ENCODE results near the gene SREBF2.
"Not testable (repeated sequence)": the region's sequence is repeated elsewhere in the genome, so short reads cannot be mapped to it uniquely, and the experiment has no call there.

The SREBF2 gene

GRCh38 chr22:41940832-41941765, 108.2 kb downstream of the SREBF2 start:
- DNase-seq (ENCODE audit: low spot score) (peak; percentile 81), FAIRE-seq (peak; percentile 64)

GRCh38 chr22:41943661-41944209, 110.8 kb downstream of the SREBF2 start:
- peak; percentile 36 for DNase-seq (ENCODE audit: low spot score)
- FAIRE-seq, result no peak

- FAIRE-seq (peak; percentile 77), DNase-seq (ENCODE audit: low spot score) (peak; percentile 90)
Observed at GRCh38 chr22:41946629-41947423, 113.9 kb downstream of the SREBF2 start, which contains the start of gene CENPM. Gene CENPM, minus strand, starts transcription at chr22:41947152. Its CDS starts 76 bp downstream, at chr22:41947076.

- DNase-seq (ENCODE audit: low spot score) (no peak), FAIRE-seq (no peak)
Observed at GRCh38 chr22:41947424-41948080, 114.6 kb downstream of the SREBF2 start.

- FAIRE-seq (no peak), DNase-seq (ENCODE audit: low spot score) (no peak)
Observed at GRCh38 chr22:41948142-41948541, 115.2 kb downstream of the SREBF2 start.

GRCh38 chr22:41948928-41949296, 116.0 kb downstream of the SREBF2 start:
- DNase-seq (ENCODE audit: low spot score); FAIRE-seq: not testable (repeated sequence)

GRCh38 chr22:41949297-41949965, 116.5 kb downstream of the SREBF2 start:
- FAIRE-seq (no peak), DNase-seq (ENCODE audit: low spot score) (no peak)

- no peak for DNase-seq (ENCODE audit: low spot score)
- no peak for FAIRE-seq
Observed at GRCh38 chr22:41951898-41952474, 119.1 kb downstream of the SREBF2 start, which contains the start of gene SMIM45. Gene SMIM45, plus strand, starts transcription at chr22:41952150.

GRCh38 chr22:41952713-41953112, 119.8 kb downstream of the SREBF2 start:
- no peak for FAIRE-seq
- DNase-seq (ENCODE audit: low spot score), result no peak
